ENCODE measurements around the gene FAM131A.
A peak's percentile ranks its signal among the peaks of the same experiment; 100 is the strongest.

The FAM131A gene

DNA sequence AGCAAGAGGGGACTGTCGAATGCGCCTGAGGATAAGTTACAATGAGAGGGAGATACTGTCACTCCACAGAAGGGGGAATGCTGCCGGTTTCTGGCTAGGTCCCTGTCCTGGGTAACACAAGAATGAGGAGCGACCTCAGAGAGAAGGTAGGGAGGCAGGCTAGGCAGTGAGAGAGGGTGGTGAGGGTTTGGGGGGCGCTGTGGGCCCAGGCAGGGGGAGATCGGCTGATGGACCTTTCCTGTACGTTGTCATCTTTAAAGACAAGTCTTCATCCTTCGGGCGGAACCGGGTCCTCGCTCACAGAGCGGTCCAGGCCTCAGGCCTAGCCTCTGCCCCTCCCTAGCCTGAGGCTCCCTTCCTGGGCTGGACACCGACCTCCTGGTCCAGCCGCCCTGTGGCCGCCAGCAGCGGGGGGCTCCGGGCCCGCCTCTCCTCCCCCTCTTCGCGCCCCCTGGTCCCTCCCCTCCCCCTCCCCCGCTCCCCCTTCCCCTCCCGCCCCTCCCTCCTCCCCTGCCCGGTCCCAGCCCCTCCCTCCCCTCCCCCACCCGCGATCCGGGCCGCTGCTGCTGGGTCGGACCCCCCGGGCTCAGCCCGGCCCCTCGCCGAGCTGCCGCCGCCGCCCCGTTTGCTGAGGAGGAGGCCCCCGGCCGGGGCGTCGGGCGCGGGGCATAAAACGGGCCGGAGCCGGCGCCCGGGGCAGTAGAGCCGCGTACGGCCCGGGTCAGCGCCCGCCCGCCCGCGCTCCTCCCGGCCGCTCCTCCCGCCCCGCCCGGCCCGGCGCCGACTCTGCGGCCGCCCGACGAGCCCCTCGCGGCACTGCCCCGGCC is 42.2 kb downstream of the FAM131A start, which contains the start of gene CHRD:
TSS of gene CHRD (plus strand) at position 697 of the 827 bp plus-strand sequence. CDS start 265 bp downstream, outside the sequence.
- DNase-seq = no peak

DNA sequence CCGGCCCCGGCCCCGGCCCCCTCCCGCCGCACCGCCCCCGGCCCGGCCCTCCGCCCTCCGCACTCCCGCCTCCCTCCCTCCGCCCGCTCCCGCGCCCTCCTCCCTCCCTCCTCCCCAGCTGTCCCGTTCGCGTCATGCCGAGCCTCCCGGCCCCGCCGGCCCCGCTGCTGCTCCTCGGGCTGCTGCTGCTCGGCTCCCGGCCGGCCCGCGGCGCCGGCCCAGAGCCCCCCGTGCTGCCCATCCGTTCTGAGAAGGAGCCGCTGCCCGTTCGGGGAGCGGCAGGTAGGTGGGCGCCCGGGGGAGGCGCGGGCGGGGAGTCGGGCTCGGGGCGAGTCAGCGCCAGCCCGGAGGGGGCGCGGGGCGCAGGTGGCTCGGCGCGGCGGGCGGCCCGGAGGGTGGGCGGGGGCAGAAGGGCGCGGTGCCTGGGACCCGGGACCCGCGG is 42.8 kb downstream of the FAM131A start:
- peak; percentile 39 for DNase-seq

DNA sequence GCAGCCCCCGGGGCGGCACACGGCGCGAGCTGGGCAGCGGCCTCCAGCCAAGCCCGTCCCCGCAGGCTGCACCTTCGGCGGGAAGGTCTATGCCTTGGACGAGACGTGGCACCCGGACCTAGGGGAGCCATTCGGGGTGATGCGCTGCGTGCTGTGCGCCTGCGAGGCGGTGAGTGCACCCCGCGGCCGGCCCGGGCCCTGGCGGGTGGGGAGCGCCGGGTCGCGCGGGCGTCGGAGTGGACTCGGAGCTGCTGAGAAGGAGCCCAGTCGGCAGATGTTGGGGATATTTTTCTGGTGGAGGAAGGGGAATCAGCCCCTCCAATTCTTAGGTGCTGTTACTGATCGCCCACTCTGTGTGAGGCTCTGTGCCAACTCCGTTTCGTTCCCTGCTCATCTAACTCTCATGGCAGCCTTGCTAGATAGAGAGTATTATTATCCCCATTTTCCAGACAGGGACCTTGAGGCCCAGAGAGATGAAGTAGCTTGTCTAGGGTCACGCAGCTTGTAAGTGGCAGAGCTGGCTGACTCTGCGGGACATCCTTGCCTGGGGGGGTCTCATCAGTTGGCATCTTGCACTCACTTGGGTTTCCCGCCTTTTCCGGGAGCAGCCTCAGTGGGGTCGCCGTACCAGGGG is 43.3 kb downstream of the FAM131A start:
- DNase-seq = no peak

DNA sequence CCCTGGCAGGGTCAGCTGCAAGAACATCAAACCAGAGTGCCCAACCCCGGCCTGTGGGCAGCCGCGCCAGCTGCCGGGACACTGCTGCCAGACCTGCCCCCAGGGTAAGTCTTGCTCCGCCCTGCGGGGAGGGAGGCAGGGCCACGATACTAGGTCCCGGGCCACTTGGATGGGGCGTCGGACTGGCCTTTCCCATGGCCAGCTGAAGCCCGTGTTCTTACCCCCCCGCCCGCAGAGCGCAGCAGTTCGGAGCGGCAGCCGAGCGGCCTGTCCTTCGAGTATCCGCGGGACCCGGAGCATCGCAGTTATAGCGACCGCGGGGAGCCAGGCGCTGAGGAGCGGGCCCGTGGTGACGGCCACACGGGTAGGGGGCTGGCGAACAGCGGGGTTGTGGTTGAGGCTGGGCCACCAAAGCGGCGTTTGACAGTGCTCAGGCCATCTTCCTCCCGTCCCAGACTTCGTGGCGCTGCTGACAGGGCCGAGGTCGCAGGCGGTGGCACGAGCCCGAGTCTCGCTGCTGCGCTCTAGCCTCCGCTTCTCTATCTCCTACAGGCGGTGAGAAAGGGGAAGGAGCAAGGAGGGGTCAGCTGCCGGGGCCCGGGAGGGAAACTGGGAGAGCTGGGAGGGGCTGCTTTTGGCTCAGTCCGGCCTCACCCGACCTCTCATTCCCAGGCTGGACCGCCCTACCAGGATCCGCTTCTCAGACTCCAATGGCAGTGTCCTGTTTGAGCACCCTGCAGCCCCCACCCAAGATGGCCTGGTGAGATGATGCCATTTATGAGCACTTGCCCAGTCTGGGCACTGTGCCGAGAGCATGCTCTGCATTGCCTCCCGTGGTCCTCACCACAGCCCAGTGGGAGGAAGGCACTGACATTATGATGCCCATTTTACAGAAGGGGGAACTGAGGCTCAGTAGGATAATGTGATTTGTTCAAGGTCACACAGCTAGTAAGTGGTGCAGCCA is 44.1 kb downstream of the FAM131A start:
- DNase-seq = no peak

DNA sequence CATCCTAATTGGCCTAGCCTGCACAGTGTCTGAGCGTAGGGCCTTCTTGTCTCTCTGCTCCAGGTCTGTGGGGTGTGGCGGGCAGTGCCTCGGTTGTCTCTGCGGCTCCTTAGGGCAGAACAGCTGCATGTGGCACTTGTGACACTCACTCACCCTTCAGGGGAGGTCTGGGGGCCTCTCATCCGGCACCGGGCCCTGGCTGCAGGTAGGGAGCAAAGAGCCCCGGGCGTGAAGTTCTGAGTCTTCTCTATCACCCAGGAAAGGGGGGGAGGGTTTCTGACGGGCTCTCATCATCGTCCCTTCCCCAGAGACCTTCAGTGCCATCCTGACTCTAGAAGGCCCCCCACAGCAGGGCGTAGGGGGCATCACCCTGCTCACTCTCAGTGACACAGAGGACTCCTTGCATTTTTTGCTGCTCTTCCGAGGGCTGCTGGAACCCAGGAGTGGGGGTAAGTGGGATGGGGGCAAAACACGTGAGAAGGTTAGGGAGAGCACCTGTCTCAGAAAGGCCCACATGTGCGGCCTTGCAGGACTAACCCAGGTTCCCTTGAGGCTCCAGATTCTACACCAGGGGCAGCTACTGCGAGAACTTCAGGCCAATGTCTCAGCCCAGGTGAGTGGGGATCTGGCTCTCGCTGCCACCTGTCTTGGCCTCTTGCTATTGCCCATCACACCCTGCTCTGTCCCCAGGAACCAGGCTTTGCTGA is 45.1 kb downstream of the FAM131A start:
- DNase-seq = no peak

DNA sequence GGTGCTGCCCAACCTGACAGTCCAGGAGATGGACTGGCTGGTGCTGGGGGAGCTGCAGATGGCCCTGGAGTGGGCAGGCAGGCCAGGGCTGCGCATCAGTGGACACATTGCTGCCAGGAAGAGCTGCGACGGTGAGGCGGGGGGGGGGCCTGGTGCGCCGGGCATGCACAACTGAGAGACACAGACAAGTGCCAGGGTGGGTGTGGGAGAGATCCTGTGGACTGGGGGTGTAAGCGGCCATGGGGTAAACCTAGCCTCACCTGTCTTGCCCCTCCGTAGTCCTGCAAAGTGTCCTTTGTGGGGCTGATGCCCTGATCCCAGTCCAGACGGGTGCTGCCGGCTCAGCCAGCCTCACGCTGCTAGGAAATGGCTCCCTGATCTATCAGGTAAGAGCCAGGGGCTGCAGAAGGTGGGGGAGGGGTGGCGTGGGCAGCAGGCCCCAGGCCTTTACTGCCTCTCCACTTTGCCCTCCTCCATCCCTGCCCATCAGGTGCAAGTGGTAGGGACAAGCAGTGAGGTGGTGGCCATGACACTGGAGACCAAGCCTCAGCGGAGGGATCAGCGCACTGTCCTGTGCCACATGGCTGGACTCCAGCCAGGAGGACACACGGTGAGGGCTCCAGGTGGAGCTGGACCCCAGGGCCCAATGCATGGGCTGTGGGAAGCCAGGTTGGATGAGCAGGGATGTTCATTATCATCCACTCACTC is 45.8 kb downstream of the FAM131A start:
- DNase-seq = no peak

DNA sequence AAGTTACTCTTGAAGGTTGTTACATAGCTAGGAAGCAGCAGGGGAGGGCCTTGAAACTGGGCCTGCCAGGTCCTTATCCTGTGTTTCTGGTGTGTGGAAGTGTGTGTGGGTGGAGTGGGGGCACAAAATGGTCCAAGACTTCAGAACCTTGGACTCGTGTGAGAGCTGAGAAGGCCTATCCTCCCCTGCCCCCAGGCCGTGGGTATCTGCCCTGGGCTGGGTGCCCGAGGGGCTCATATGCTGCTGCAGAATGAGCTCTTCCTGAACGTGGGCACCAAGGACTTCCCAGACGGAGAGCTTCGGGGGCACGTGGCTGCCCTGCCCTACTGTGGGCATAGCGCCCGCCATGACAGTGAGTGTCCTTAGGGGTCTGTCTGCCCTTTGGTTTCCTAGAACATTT is 46.9 kb downstream of the FAM131A start:
- no peak for DNase-seq

DNA sequence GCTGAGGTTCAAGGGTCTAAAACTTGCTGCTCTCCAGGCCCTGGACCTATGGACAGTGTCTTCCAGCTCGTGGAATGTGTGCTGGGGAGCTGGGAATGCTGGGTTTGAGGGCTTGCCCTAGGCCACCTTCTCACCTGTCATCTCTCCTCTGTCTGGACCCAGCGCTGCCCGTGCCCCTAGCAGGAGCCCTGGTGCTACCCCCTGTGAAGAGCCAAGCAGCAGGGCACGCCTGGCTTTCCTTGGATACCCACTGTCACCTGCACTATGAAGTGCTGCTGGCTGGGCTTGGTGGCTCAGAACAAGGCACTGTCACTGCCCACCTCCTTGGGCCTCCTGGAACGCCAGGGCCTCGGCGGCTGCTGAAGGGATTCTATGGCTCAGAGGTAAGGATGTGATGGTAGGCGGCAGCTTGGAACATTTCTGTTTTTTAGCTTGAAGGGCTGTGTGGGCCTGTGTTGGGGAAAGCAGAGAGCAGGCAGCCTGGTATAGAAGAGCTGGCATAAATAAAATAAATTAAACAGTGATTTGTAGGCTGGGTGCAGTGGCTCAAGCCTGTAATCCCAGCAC is 47.5 kb downstream of the FAM131A start:
- no peak for DNase-seq

DNA sequence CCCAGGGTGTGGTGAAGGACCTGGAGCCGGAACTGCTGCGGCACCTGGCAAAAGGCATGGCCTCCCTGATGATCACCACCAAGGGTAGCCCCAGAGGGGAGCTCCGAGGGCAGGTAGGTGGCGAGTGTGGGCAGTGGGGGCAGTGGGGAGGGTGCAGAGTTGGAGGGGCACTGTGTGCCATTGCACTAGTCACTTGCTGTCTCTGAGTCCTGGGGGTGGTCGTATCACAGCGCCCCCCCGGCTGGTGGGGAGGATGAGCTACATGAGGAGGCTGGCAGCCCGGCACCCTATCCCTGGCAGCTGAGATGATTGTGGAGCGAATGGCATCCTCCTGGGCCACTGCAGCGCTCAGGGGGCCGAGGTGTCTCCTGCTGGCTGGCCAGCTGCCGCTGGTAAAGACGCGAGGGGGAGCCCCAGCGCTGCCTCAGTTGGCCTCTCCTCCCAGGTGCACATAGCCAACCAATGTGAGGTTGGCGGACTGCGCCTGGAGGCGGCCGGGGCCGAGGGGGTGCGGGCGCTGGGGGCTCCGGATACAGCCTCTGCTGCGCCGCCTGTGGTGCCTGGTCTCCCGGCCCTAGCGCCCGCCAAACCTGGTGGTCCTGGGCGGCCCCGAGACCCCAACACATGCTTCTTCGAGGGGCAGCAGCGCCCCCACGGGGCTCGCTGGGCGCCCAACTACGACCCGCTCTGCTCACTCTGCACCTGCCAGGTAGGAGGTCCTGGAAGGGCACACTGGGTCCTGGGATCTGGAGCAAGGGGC is 48.8 kb downstream of the FAM131A start:
- no peak for DNase-seq

DNA sequence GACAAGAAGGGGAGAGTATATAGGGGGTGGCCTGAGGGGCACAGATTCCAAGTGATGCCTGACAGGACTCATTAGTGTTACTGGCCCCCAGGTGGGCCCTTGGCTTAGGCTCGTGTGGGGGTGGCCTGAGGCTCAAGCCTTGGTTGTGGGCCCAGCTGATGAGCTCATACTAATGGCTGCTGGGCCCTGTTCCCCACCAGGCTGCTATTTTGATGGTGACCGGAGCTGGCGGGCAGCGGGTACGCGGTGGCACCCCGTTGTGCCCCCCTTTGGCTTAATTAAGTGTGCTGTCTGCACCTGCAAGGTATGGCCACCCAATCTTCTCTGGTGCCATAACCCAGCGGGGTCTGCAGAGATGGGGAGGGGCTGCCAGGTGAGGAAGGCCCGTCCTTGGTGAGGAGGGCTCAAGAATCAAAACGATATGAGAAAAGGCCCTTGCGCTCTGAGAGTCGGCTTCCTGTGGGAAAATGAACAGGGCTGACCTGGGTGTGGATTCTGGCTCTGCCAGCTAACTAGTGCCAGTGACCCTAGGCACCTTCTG is 49.8 kb downstream of the FAM131A start:
- no peak for DNase-seq

DNA sequence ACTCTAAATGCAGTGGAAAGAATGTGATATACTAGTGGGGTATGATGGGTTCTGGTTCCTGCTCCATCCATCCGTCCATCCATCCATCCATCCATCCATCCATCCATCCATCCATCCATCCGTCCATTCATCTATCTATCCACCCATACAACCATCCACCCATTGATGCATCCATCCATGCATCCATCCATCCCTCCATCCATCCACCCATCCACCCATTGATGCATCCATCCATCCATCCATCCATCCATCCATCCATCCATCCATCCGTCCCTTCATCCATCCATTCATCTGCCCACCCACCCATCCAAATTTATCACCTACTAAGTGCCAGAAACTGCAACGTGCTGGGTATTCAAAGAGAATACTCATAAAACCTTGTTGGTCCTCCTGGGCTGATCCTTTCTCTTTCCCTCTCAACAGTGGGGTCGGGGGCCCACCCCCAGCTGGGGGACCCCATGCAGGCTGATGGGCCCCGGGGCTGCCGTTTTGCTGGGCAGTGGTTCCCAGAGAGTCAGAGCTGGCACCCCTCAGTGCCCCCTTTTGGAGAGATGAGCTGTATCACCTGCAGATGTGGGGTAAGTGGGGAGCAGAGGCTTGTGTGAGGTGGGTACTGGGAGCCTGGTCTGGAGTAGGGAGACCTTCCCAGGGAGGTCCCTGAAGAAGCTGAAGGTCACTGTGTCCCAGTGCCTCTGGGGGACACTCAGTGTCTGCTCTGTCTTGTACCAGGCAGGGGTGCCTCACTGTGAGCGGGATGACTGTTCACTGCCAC is 51.0 kb downstream of the FAM131A start:
- DNase-seq = no peak

DNA sequence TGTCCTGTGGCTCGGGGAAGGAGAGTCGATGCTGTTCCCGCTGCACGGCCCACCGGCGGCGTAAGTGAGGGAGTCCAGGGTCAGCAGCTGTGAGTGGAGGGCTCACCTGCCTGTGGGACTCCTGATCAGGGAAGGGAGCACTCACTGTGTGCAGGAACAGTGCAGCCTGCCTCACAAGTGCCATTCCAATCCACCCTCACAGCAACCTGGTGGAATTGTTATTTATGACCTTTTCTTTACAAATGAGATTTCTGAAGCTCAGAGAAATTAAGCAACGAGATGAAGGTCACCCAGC is 51.5 kb downstream of the FAM131A start:
- no peak for DNase-seq

DNA sequence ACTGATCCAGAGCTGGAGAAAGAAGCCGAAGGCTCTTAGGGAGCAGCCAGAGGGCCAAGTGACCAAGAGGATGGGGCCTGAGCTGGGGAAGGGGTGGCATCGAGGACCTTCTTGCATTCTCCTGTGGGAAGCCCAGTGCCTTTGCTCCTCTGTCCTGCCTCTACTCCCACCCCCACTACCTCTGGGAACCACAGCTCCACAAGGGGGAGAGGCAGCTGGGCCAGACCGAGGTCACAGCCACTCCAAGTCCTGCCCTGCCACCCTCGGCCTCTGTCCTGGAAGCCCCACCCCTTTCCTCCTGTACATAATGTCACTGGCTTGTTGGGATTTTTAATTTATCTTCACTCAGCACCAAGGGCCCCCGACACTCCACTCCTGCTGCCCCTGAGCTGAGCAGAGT is 52.0 kb downstream of the FAM131A start:
- DNase-seq = no peak

DNA sequence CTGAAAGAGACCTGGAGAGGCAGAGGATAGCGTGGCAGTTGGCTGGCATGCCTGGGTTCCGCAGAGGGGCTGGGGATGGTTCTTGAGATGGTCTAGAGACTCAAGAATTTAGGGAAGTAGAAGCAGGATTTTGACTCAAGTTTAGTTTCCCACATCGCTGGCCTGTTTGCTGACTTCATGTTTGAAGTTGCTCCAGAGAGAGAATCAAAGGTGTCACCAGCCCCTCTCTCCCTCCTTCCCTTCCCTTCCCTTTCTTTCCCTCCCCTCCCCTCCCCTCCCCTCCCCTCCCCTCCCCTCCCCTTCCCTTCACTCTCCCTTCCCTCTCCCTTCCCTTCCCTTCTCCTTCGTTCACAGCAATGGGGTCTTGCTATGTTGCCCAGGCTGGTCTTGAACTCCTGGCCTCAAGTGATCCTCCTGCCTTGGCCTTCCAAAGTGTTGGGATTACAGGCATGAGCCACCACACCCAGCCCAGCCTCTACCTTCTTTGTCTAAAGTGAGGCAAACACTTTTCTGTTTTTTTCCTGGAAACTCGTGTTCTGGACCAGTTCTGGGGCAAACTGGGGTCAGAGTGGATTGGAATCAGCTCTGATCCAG is 52.6 kb downstream of the FAM131A start:
- no peak for DNase-seq

DNA sequence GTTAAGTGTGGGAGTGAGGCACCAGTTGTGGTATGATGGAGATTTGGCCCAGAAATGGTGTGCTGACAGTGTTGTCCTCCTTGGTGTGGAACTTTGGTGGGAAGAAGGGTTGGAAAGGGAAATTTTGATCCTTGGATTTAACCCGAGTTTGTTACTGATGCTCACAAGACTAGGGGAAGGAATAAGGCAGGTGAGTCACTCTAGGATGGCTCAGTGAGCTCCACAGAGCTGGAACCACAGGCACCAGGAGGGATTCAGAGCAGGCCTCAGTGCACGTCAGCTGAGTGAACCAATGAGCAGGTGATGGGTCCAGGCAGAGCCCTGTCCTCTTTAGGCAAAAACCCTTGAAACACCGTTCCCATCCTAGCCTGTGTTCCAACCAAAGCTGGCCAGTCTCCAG is 53.9 kb downstream of the FAM131A start:
- no peak for DNase-seq

DNA sequence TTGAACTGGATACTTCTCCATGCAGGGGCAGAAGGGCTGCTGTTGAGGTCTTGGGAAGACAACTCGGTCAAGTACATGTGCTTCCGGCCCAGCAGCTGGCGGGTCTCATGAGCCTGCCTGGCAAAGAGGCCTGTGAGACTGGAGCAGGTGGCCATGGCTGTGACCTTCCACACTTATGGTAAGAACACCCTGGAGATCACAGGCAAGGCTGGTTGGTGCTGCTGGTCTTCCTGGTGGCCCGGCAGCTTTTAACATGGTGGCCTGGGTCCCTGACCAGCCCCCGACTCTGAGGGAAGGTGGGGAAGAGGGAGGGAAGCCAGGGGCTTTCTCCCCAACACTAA is 57.9 kb downstream of the FAM131A start:
- no peak for DNase-seq

Data from EL (cell line).